ENCODE results near the gene C12orf43. TPM values are rescaled to one million over a fixed set of nuclear protein-coding genes. Genes with fewer than 3 reads are reported as not detected.
"Not testable (repeated sequence)": the region's sequence is repeated elsewhere in the genome, so short reads cannot be mapped to it uniquely, and the experiment has no call there.

The C12orf43 gene, protein sequence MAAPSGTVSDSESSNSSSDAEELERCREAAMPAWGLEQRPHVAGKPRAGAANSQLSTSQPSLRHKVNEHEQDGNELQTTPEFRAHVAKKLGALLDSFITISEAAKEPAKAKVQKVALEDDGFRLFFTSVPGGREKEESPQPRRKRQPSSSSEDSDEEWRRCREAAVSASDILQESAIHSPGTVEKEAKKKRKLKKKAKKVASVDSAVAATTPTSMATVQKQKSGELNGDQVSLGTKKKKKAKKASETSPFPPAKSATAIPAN
- total RNA-seq (2022) (19.3 and 22.1 TPM in 2 replicates), Bru-seq, nascent RNA (percentile 71 among the genes with signal in this experiment), BruChase-seq, experiment 1, labeled RNA remaining after a 2-hour chase (percentile 71 among the genes with signal in this experiment), BruChase-seq, experiment 2, labeled RNA remaining after a 6-hour chase (percentile 68 among the genes with signal in this experiment)
- long read RNA-seq, full-length matches to known transcripts = 7 of 25 reads
- long read RNA-seq, partial matches to known transcripts = 0 of 25 reads
- long read RNA-seq, other reads (novel, unspliced or antisense) = 18 of 25 reads

DNA sequence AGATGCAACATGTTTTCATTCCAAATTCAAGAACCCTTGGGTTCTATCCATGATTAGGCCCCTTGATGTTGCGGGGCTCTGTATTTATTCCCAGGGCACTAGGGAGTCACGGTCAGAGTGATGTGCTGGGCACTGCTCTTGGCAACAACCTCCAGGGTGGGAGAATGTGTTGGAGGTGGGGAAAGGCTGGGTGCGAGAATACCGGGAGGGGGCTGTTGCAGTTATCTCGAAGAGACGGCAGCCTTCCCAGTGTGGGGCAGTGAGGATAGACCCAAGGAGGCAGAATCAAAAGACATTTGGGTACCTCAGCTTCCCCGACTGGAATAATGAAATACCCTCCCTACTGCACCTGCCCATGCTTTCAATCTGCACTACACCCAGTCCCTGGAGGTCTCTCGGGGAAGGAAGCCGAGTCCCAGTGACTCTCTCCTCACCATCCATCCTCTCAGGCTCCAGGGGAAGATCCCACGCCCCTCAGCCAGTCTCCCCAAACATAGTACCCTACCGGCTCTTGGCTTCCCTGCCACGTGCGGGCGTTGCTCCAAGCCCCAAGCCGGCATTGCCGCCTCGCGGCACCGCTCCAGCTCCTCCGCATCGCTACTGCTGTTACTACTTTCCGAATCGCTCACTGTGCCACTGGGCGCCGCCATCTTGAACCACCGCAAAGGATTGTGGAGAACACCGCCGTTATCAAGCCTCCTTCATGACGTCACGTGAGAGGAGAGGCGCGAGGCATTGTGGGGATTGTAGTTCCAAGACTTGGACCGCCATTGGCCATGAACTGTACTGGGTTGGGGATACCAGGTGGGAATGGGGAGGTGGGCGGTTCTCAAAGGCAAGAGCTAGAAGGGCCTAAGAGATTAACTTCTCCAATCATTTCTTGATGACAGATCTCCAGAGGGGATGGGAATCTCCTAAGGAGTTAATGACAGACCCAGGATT is at the start of gene C12orf43:
C12orf43 (minus strand) TSS at position 663 of the 942 bp plus-strand sequence; CDS start at position 650, 13 bp downstream.
- TF ChIP-seq, protein P1, sequence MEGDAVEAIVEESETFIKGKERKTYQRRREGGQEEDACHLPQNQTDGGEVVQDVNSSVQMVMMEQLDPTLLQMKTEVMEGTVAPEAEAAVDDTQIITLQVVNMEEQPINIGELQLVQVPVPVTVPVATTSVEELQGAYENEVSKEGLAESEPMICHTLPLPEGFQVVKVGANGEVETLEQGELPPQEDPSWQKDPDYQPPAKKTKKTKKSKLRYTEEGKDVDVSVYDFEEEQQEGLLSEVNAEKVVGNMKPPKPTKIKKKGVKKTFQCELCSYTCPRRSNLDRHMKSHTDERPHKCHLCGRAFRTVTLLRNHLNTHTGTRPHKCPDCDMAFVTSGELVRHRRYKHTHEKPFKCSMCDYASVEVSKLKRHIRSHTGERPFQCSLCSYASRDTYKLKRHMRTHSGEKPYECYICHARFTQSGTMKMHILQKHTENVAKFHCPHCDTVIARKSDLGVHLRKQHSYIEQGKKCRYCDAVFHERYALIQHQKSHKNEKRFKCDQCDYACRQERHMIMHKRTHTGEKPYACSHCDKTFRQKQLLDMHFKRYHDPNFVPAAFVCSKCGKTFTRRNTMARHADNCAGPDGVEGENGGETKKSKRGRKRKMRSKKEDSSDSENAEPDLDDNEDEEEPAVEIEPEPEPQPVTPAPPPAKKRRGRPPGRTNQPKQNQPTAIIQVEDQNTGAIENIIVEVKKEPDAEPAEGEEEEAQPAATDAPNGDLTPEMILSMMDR (IDR thresholded peaks at IDR 0.05; ENCODE audit: insufficient read depth in 1 of 2, low read depth in 1 of 2, low read length in 1 of 2, severe bottlenecking in 1 of 2, unreplicated experiment in 1 of 2) = no peak
- peak; percentile 91 to 93 for DNase-seq
- CTCF ChIA-PET = no interaction called here
- Histone ChIP-seq H3K27me3 (replicated peaks; ENCODE audit: control insufficient read depth, insufficient read depth, low read length) (no peaks in the 10 kb centered on the region), H3K9me3 (no peaks in the 10 kb centered on the region), H3K4me1 (peaks cover 7% of the 10 kb centered on the region; the same call in 1 of the 2 replicates), H3K4me3 (ENCODE audit: low read depth, low read length) (peak within 1 kb of the TSS; percentile 80), H3K36me3 (ENCODE audit: control insufficient read depth, insufficient read depth, low read length) (peaks cover 1% of the 10 kb centered on the region; the same call in 1 of the 2 replicates)
- H3K9me3 Mint-ChIP-seq (ENCODE audit: unreplicated experiment) = no peaks in the 10 kb centered on the region
- intact Hi-C loops (cut with micrococcal nuclease; ENCODE audit: unreplicated experiment) = no loop called here
- H3K27me3 Mint-ChIP-seq (ENCODE audit: insufficient read depth, unreplicated experiment) = no peaks in the 10 kb centered on the region
- POLR2A ChIA-PET = no interaction called here
- peak within 1 kb of the TSS; percentile 96 for H3K27ac Mint-ChIP-seq (ENCODE audit: unreplicated experiment)
- H3K4me1 Mint-ChIP-seq (ENCODE audit: low read depth, unreplicated experiment) = no peaks in the 10 kb centered on the region
- H3K36me3 Mint-ChIP-seq (ENCODE audit: insufficient read depth, unreplicated experiment) = peaks cover 29% of the 10 kb centered on the region
- TSS peak; percentile 69 for BruUV-seq (replicated peaks)
- H3K4me3 Mint-ChIP-seq (ENCODE audit: unreplicated experiment) = peak within 1 kb of the TSS; percentile 96

DNA sequence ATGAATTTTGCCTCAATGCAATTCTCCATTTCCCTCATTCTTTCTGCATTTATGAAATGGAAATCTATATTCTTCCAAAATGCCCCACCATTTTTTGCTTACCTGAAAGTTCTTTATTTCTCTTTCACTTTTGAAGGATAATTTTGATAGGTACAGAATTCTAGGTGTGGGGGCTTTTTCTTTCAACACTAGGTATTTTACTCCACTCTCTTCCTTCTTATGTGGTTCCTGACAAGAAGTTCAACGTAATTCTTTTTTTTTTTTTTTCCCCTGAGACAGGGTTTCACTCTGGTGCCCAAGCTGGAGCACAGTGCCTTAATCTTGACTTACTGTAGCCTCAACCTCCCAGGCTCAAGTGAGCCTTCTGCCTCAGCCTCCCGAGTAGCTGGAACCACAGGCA is 49.1 kb upstream of the C12orf43 start:
- TF ChIP-seq, protein P1 (IDR thresholded peaks at IDR 0.05; ENCODE audit: insufficient read depth in 1 of 2, low read depth in 1 of 2, low read length in 1 of 2, severe bottlenecking in 1 of 2, unreplicated experiment in 1 of 2) = no peak
- no peak for DNase-seq
- no peaks in the 10 kb centered on the region for H3K36me3 Mint-ChIP-seq (ENCODE audit: insufficient read depth, unreplicated experiment)
- H3K27me3 ChIP-seq (replicated peaks; ENCODE audit: control insufficient read depth, insufficient read depth, low read length) = no peaks in the 10 kb centered on the region
- no peak overlapping the region for H3K27ac Mint-ChIP-seq (ENCODE audit: unreplicated experiment)
- H3K4me1 Mint-ChIP-seq (ENCODE audit: low read depth, unreplicated experiment) = no peaks in the 10 kb centered on the region
- CTCF ChIA-PET = interaction anchor here (0.7 kb wide), 1 partner anchor 128 kb away, joined by 4 read pairs; no protein-coding TSS in a partner anchor
- no peaks in the 10 kb centered on the region for H3K27me3 Mint-ChIP-seq (ENCODE audit: insufficient read depth, unreplicated experiment)
- POLR2A ChIA-PET = no interaction called here
- no peaks in the 10 kb centered on the region for H3K9me3 ChIP-seq
- no peak overlapping the region for H3K4me3 ChIP-seq (ENCODE audit: low read depth, low read length)
- H3K36me3 ChIP-seq (ENCODE audit: control insufficient read depth, insufficient read depth, low read length) = no peaks in the 10 kb centered on the region
- H3K9me3 Mint-ChIP-seq (ENCODE audit: unreplicated experiment) = no peaks in the 10 kb centered on the region
- intact Hi-C loops (cut with micrococcal nuclease; ENCODE audit: unreplicated experiment) = no loop called here
- H3K4me3 Mint-ChIP-seq (ENCODE audit: unreplicated experiment) = no peak overlapping the region
- peaks cover 10% of the 10 kb centered on the region for H3K4me1 ChIP-seq
- BruUV-seq (replicated peaks) = no TSS peak

DNA sequence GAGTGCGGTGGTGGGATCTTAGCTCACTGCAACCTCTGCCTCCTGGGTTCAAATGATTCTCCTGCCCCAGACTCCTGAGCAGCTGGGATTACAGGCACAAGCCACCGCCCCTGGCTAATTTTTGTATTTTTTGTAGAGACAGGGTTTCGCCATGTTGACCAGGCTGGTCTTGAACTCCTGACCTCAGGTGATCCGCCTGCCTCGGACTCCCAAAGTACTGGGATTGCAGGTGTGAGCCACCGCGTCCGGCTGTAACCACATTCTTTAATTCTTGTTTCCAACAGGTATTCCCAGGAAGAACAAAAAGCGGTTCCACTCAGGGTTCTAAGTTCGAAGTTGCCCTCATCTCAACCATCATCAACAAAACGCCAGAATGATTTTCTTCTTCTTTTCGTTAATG is 48.3 kb upstream of the C12orf43 start:
- H3K4me3 ChIP-seq (ENCODE audit: low read depth, low read length); H3K4me3 Mint-ChIP-seq (ENCODE audit: unreplicated experiment); POLR2A ChIA-PET; DNase-seq; H3K36me3 ChIP-seq (ENCODE audit: control insufficient read depth, insufficient read depth, low read length); H3K9me3 ChIP-seq; H3K27me3 Mint-ChIP-seq (ENCODE audit: insufficient read depth, unreplicated experiment); H3K4me1 Mint-ChIP-seq (ENCODE audit: low read depth, unreplicated experiment); H3K27me3 ChIP-seq (replicated peaks; ENCODE audit: control insufficient read depth, insufficient read depth, low read length); H3K27ac Mint-ChIP-seq (ENCODE audit: unreplicated experiment); H3K9me3 Mint-ChIP-seq (ENCODE audit: unreplicated experiment); H3K36me3 Mint-ChIP-seq (ENCODE audit: insufficient read depth, unreplicated experiment); BruUV-seq (replicated peaks): not testable (repeated sequence)
- intact Hi-C loops (cut with micrococcal nuclease; ENCODE audit: unreplicated experiment) = loop anchor here (5.0 kb wide), 1 partner anchor 168 kb away; no protein-coding TSS in a partner anchor
- peaks cover 10% of the 10 kb centered on the region for H3K4me1 ChIP-seq
- CTCF ChIA-PET = interaction anchor here (0.7 kb wide), 1 partner anchor 85 kb away, joined by 3 read pairs; no protein-coding TSS in a partner anchor

Measured in Caco-2 (cell line).